HepG2 (cell line): ENCODE data around the gene SS18L1. TPM values are rescaled to one million over a fixed set of nuclear protein-coding genes. Genes with fewer than 3 reads are reported as not detected.

Source experiments
- CENPBD1 ChIP-seq: sonication (generic); formaldehyde crosslinking; IDR thresholded peaks from 2 replicates; pipeline ENCODE4 v1.8.0; 2022; ENCODE audit warnings: missing genetic modification reagents, low read depth, mild to moderate bottlenecking, borderline replicate concordance
- CSRNP2 ChIP-seq: sonication (generic); formaldehyde crosslinking; conservative IDR thresholded peaks from 2 replicates; pipeline ENCODE4 v1.8.0; 2022; ENCODE audit warnings: low read depth, missing genetic modification reagents
- GTF2F1 ChIP-seq: fragments of 150-350 bp; IDR thresholded peaks from 2 replicates; pipeline ENCODE4 v1.6.1; 2014; ENCODE audit warnings: low read length
- PPARG ChIP-seq: conservative IDR thresholded peaks from 2 replicates; pipeline ENCODE4 v1.6.1; 2016; ENCODE audit warnings: missing biosample characterization, missing genetic modification reagents
- SIX1 ChIP-seq: sonication (generic); formaldehyde crosslinking; IDR thresholded peaks from 2 replicates; pipeline ENCODE4 v1.4.0; 2020; ENCODE audit warnings: missing genetic modification reagents, borderline replicate concordance
- SMC3 ChIP-seq: IDR thresholded peaks from 2 replicates; pipeline ENCODE4 v1.6.1; 2011; ENCODE audit warnings: low read length, improper control_type of control experiment
- STAT6 ChIP-seq: sonication (generic); formaldehyde crosslinking; IDR thresholded peaks from 2 replicates; pipeline ENCODE4 v1.4.0; 2020; ENCODE audit warnings: missing genetic modification reagents, mild to moderate bottlenecking, borderline replicate concordance
- ZC3H4 ChIP-seq: sonication (generic); formaldehyde crosslinking; IDR thresholded peaks from 2 replicates; pipeline ENCODE4 v1.4.0; 2020; ENCODE audit warnings: missing genetic modification reagents, borderline replicate concordance
- ZNF225 ChIP-seq: sonication (generic); formaldehyde crosslinking; IDR thresholded peaks from 2 replicates; pipeline ENCODE4 v1.4.0; 2020; ENCODE audit warnings: mild to moderate bottlenecking, missing genetic modification reagents
- ZNF296 ChIP-seq: sonication (generic); formaldehyde crosslinking; conservative IDR thresholded peaks from 2 replicates; pipeline ENCODE4 v1.5.0; 2020; ENCODE audit warnings: mild to moderate bottlenecking, missing genetic modification reagents
- ZNF704 ChIP-seq: sonication (generic); formaldehyde crosslinking; IDR thresholded peaks from 2 replicates; pipeline ENCODE4 v1.8.1; 2023; ENCODE audit warnings: mild to moderate bottlenecking, inconsistent platforms, moderate library complexity, missing genetic modification reagents, borderline replicate concordance
- ZNF761 ChIP-seq: sonication (generic); formaldehyde crosslinking; conservative IDR thresholded peaks from 2 replicates; pipeline ENCODE4 v1.4.0; 2020; ENCODE audit warnings: mild to moderate bottlenecking, missing genetic modification reagents
- polyA plus RNA-seq, 8 experiments: library from polyadenylated mRNA; depleted of rRNA in 3 of 8; stranded (reverse) in 7 of 8; unstranded in 1 of 8; fragments of >200 nt; fragmentation: Illumina TruSeq in 4 of 8; extraction: Trizol in 4 of 8; gene quantifications; 2 replicates each; pipeline versions ENCODE4 v1.2.1 to v1.2.3, GENCODE V29; 2011 to 2016; ENCODE audit warnings: low read depth in 4 of 8, missing spikeins in 1 of 8, mixed read lengths in 1 of 8; ENCODE audit not compliant: insufficient read depth in 1 of 8
- total RNA-seq, 5 experiments: library from RNA; depleted of rRNA; stranded (reverse); fragments of >200 nt; fragmentation: Illumina TruSeq; extraction: Trizol; gene quantifications; 2 replicates each; pipeline ENCODE4 v1.2.3, GENCODE V29; 2016; ENCODE audit warnings: low read depth in 1 of 5
- TF ChIP-seq, protein P1 (sequence below): sonication (generic); formaldehyde crosslinking; conservative IDR thresholded peaks from 2 replicates; pipeline ENCODE4 v1.4.0; 2020; ENCODE audit warnings: mild to moderate bottlenecking, missing genetic modification reagents, moderate library complexity
- TF ChIP-seq, protein P2 (sequence below): sonication (generic); formaldehyde crosslinking; IDR thresholded peaks from 2 replicates; pipeline ENCODE4 v1.4.0; 2020; ENCODE audit warnings: mild to moderate bottlenecking, missing genetic modification reagents

Gene SS18L1
- total and polyA plus RNA-seq, 2 of the 13 experiments (the other 11 are each of a cell fraction or from before 2014, with no cell fraction given): 17.8 to 27.6 TPM

- TF ChIP-seq, protein P1, sequence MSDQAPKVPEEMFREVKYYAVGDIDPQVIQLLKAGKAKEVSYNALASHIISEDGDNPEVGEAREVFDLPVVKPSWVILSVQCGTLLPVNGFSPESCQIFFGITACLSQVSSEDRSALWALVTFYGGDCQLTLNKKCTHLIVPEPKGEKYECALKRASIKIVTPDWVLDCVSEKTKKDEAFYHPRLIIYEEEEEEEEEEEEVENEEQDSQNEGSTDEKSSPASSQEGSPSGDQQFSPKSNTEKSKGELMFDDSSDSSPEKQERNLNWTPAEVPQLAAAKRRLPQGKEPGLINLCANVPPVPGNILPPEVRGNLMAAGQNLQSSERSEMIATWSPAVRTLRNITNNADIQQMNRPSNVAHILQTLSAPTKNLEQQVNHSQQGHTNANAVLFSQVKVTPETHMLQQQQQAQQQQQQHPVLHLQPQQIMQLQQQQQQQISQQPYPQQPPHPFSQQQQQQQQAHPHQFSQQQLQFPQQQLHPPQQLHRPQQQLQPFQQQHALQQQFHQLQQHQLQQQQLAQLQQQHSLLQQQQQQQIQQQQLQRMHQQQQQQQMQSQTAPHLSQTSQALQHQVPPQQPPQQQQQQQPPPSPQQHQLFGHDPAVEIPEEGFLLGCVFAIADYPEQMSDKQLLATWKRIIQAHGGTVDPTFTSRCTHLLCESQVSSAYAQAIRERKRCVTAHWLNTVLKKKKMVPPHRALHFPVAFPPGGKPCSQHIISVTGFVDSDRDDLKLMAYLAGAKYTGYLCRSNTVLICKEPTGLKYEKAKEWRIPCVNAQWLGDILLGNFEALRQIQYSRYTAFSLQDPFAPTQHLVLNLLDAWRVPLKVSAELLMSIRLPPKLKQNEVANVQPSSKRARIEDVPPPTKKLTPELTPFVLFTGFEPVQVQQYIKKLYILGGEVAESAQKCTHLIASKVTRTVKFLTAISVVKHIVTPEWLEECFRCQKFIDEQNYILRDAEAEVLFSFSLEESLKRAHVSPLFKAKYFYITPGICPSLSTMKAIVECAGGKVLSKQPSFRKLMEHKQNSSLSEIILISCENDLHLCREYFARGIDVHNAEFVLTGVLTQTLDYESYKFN: peak; percentile 79
- TF ChIP-seq STAT6 (CRISPR knock-in tag) (peak; percentile 81; the same call in 1 of the 2 replicates), GTF2F1 (no peak; the same call in 1 of the 2 replicates), SIX1 (CRISPR knock-in tag) (peak; percentile 37; the same call in 1 of the 2 replicates), ZNF704 (peak; percentile 97), ZNF225 (CRISPR knock-in tag) (peak; percentile 98), ZC3H4 (CRISPR knock-in tag) (peak; percentile 52; the same call in 1 of the 2 replicates), PPARG (peak; percentile 81; the same call in 1 of the 2 replicates), ZNF296 (CRISPR knock-in tag) (peak; percentile 90; the same call in 1 of the 2 replicates), SMC3 (peak; percentile 8; the same call in 1 of the 2 replicates), CSRNP2 (CRISPR knock-in tag) (peak; percentile 93; the same call in 1 of the 2 replicates), CENPBD1 (CRISPR knock-in tag) (no peak; the same call in 1 of the 2 replicates), ZNF761 (peak; percentile 97)
- TF ChIP-seq, protein P2, sequence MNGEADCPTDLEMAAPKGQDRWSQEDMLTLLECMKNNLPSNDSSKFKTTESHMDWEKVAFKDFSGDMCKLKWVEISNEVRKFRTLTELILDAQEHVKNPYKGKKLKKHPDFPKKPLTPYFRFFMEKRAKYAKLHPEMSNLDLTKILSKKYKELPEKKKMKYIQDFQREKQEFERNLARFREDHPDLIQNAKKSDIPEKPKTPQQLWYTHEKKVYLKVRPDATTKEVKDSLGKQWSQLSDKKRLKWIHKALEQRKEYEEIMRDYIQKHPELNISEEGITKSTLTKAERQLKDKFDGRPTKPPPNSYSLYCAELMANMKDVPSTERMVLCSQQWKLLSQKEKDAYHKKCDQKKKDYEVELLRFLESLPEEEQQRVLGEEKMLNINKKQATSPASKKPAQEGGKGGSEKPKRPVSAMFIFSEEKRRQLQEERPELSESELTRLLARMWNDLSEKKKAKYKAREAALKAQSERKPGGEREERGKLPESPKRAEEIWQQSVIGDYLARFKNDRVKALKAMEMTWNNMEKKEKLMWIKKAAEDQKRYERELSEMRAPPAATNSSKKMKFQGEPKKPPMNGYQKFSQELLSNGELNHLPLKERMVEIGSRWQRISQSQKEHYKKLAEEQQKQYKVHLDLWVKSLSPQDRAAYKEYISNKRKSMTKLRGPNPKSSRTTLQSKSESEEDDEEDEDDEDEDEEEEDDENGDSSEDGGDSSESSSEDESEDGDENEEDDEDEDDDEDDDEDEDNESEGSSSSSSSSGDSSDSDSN (CRISPR knock-in tag): peak; percentile 100
Observed at GRCh38 chr20:62182469-62183425, 39.2 kb downstream of the SS18L1 start, which contains the start of gene MTG2 (continued).
